Measurements from ENCODE around the gene TSFM.
"Not testable (repeated sequence)": the region's sequence is repeated elsewhere in the genome, so short reads cannot be mapped to it uniquely, and the experiment has no call there.

TSFM gene

GRCh38 chr12:57763881-57764661 is 18.5 kb upstream of the TSFM start:
- no peak for DNase-seq (ENCODE audit: low spot score)

DNA sequence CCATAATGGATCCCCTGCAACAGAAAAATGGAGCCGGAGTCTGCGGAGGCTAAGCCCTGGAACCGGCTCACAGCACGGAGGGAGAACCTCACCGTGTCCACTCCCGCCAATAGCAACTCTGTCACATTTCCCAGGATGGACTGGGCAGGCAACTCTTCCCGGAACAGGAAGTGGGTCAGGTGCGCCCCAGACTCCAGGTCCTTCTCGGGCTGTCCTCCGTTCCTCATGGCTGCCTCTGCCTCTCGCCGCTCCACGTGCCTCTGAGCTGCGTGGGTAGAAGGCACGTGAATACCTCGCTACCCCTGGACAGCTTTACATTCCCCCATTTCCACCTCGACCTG is 18.0 kb upstream of the TSFM start:
- no peak for DNase-seq (ENCODE audit: low spot score)

DNA sequence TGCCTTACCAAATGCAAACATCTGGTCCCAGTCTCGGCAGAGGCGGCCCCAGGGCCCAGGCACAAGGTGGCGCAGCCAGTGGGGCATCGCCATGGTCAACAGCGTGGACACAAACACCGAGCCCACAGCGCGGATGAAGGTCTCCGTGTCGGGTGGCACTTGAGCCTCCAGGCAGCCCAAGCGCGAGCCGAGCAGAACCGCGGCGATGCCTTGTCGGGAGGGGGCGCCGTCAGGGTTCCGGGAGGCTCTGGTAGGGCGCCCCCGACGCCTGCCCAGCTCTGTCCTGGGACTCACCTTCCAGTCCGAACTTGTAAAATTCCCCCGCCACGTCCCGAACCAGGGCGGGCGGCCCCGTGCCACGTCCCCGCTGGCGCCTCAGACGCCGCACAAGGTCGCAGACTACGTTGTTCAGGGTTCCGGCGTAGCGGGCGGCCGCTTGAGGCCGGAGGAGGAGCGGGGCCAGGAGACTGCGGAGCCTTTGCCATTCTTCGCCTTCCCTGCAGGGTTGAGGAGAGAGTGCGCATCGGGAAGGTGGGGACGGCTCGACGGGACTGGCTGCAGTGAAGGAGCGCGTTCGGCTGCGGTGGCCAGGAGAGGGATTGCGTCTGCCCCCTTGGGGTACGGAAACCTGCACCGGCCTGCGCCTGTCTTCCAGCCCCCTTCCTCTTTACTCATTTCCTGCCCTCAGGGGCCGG is 17.4 kb upstream of the TSFM start:
- DNase-seq (ENCODE audit: low spot score) = peak; percentile 39

- no peak for DNase-seq (ENCODE audit: low spot score)
Observed at GRCh38 chr12:57765698-57766463, 16.7 kb upstream of the TSFM start.

DNA sequence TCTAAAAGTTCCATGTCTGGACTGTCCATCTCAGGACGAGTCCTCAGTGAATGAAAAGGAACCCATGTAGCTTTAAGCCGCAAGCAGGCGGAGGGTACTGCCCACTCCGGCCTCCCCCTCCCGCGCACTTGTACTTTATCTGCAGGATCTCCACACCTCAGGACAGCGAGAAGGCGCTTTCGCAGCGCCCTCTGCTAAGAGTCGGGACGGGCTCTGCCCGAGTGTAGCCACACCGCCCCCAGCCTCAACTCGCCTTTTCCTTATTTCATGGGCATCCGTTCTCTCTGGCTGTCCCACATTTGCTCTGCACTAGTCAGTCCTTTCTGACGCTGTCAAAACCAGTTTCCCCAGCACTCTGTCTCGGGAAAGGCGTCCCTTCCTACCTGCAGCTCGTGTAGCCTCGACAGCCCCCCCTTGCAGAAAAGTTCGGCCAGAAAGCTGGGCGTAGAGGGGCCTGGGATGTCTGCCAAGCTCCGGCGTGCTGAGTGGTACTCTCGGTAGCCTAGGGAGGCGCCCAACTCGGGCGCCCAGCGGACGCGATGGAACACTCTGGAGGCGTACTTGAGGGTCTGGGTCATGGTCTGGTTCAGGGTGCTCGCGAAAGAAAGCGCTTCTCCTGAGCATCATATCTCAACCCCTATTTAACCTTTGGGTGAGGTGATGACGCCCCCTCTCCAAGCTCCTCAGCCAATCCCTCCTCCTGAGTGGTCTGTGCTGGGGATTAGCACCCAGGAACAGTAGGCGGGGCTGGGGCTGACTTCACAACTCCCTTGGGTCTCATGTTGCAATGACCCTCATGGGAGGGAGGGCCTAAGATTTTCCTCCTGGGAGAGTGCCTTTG is 15.9 kb upstream of the TSFM start, which contains the start of gene CYP27B1:
TSS of gene CYP27B1 (minus strand) at position 615 of the 841 bp plus-strand sequence. CDS start at position 578, 37 bp downstream.
- DNase-seq (ENCODE audit: low spot score) = no peak

GRCh38 chr12:57767305-57767698 is 15.3 kb upstream of the TSFM start:
- DNase-seq (ENCODE audit: low spot score) = no peak

DNA sequence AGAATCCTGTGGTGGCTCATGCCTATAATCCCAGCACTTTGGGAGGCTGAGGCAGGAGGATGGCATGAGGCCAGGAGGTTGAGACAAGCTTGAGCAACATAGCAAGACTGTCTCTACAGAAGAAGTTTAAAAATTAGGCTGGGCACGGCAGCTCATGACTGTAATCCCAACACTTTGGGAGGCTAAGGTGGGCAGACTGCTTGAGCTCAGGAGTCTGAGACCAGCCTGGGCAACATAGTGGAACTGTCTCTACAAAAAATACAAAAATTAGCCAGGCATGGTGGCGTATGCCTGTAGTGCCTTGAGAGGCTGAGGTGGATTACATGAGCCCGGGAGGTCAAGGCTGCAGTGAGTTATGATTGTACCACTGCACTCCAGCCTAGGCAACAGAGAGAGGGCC is 14.7 kb upstream of the TSFM start:
- DNase-seq (ENCODE audit: low spot score) = no peak

GRCh38 chr12:57769594-57769993 is 13.0 kb upstream of the TSFM start:
- DNase-seq (ENCODE audit: low spot score) = no peak

DNA sequence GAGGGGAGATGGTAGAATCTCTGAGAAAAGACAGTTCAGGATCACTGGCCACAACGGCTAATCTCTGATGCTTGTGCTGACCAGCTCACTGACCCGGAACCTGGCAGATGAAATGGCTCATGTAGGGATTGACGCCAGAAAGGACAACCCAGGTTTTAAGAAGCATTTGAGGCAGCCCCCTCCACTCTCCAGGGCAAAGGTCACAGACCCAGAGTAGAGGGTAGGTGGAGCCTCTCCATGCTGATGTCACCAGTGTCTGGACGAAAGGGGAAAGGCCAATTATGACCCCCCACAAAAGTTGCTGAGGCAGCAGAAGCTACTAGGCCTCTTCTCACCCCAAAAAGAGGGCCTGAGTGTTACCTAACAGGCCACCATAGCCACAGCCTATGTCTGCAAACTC is 11.9 kb upstream of the TSFM start:
- DNase-seq (ENCODE audit: low spot score) = no peak

DNA sequence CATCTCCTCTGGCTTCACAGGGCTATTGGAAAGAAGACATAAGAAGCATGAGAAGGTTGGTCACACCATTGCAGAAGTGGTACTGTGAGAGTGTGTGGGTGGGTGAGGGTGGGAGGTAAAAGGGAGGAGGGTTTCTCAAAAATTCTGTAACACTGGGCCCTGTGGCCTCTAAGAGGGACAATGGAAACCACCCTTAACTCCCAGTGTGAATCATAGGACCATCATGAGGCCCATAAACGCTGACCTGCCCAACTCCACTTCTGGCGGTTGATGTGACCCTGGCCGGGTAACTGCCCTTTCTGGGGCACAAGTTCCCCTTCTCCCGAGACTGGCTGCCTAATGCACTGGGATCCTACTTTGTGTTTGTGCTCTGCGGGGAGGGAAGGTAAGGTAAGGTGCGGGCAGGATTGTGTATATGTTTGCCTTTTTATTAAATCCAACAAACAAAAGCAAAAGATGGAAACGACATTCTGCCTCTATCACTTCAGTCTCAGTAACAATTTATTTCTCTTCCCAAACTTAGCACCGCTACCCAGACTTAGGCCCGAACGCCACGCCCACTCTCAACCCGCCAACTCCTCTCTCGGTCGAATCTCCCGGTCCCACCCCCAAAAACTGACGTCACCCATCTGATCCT is 11.2 kb upstream of the TSFM start:
- DNase-seq (ENCODE audit: low spot score) = peak; percentile 94

- peak; percentile 97 for DNase-seq (ENCODE audit: low spot score)
Observed at GRCh38 chr12:57771873-57772428, 10.6 kb upstream of the TSFM start, which contains the start of gene METTL1. METTL1 (minus strand) TSS chr12:57772105; CDS start chr12:57772083, 22 bp downstream.

GRCh38 chr12:57772429-57773322 is 9.9 kb upstream of the TSFM start, which contains the start of gene EEF1AKMT3:
EEF1AKMT3 (plus strand) TSS chr12:57772614; CDS start chr12:57772725, 111 bp downstream.
- peak; percentile 71 for DNase-seq (ENCODE audit: low spot score)

DNA sequence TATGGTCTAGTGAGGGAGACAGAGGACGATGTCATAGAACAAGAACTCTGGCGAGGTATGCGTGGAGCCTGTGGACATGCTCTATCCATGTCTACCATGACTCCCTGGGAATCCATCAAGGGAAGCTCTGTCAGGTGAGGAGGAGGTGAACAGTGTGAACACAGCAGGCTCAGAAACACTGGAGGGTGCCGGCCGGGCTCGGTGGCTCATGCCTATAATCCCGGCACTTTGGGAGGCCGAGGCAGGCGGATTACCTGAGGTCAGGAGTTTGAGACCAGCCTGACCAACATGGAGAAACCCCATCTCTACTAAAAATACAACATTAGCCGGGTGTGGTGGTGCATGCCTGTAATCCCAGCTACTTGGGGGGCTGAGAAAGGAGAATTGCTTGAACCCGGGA is 8.0 kb upstream of the TSFM start:
- DNase-seq (ENCODE audit: low spot score) = not testable (repeated sequence)

GRCh38 chr12:57775044-57775443 is 7.5 kb upstream of the TSFM start:
- no peak for DNase-seq (ENCODE audit: low spot score)

GRCh38 chr12:57775563-57776246 is 6.9 kb upstream of the TSFM start:
- no peak for DNase-seq (ENCODE audit: low spot score)

DNA sequence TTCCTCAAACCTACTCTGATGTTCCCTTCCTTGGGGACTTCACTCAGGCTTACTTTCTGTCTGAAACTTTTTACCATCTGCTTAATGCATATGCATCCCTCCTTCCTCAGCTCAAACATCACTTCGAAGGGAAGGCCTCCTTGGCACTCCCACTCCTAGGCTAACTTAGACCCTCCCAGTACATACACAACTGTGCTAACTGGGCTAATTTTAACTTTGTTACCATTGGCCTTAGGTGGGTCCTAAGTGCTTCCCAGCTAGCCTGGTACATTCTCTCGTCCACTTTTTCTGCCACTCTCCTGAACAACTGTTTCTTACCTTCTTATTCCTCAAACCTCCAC is 6.4 kb upstream of the TSFM start:
- DNase-seq (ENCODE audit: low spot score) = no peak

DNA sequence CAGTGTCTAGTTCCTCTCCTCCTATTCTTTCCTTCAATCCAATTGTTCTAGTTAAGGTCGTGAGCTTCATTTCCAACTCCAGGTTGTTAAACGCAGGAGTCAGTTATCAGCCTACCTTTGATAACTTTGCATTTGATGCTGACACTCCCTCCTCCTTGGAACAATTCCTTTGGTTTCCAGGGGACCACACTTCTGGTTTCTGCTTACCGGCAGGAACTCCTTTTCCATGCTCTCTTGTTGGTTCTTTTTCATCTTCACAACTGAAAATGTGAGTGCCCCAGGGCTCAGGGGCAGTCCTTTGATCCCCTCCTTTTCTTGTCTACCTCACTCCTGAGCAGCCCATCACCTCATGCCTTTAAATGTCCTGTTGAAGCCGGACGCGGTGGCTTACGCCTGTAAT is 5.2 kb upstream of the TSFM start:
- no peak for DNase-seq (ENCODE audit: low spot score)

GRCh38 chr12:57777911-57778310 is 4.7 kb upstream of the TSFM start:
- no peak for DNase-seq (ENCODE audit: low spot score)

- DNase-seq (ENCODE audit: low spot score) = no peak
Observed at GRCh38 chr12:57779736-57780135, 2.9 kb upstream of the TSFM start.
